WERI-Rb-1 (cell line): ENCODE results near the gene RNU2-1.
"Not testable (repeated sequence)": the region's sequence is repeated elsewhere in the genome, so short reads cannot be mapped to it uniquely, and the experiment has no call there.

Source experiments
- DNase-seq: peaks from one replicate; pipeline ENCODE4 v3.0.0-alpha.2; 2020
- H3K27ac ChIP-seq: fragments of 250-450 bp; sonication (Bioruptor Pico); 2 replicates; pipeline ENCODE4 v1.5.1; 2020; ENCODE audit warnings: mild to moderate bottlenecking, moderate library complexity
- H3K27me3 ChIP-seq: fragments of 250-450 bp; sonication (Bioruptor Pico); 2 replicates; pipeline ENCODE4 v1.5.1; 2021; ENCODE audit warnings: mild to moderate bottlenecking, low read depth, moderate library complexity; ENCODE audit not compliant: insufficient read depth, severe bottlenecking
- H3K36me3 ChIP-seq: fragments of 250-450 bp; sonication (Bioruptor Pico); 2 replicates; pipeline ENCODE4 v1.5.1; 2020; ENCODE audit warnings: mild to moderate bottlenecking, moderate library complexity
- H3K4me3 ChIP-seq: 2 replicates; pipeline ENCODE4 v1.5.1; 2011; ENCODE audit warnings: low read depth, mild to moderate bottlenecking, control low read depth, low read length
- H3K9me3 ChIP-seq: fragments of 250-450 bp; sonication (Bioruptor Pico); 2 replicates; pipeline ENCODE4 v1.5.1; 2021; ENCODE audit warnings: mild to moderate bottlenecking, moderate library complexity; ENCODE audit not compliant: severe bottlenecking
- CTCF ChIP-seq: IDR thresholded peaks from 2 replicates; pipeline ENCODE4 v1.5.1; 2011; ENCODE audit warnings: low read depth, mild to moderate bottlenecking, control low read depth, inconsistent platforms, low read length

RNU2-1 gene

GRCh38 chr17:43199633-43200032 lies 34.1 kb downstream of the RNU2-1 start:
- peaks cover 91% of the 10 kb centered on the region for H3K36me3 ChIP-seq
- TF ChIP-seq CTCF: no peak

GRCh38 chr17:43193251-43193650 lies 40.5 kb downstream of the RNU2-1 start:
- no peak for TF ChIP-seq CTCF
- H3K4me3 ChIP-seq: no peak overlapping the region
- peaks cover 94% of the 10 kb centered on the region for H3K36me3 ChIP-seq
- no peak overlapping the region for H3K27ac ChIP-seq
- no peaks in the 10 kb centered on the region for H3K9me3 ChIP-seq
- H3K27me3 ChIP-seq: no peaks in the 10 kb centered on the region
- DNase-seq: no peak

More at GRCh38 chr17:43199633-43200032, 34.1 kb downstream of the RNU2-1 start:
- Histone ChIP-seq H3K9me3 (no peaks in the 10 kb centered on the region), H3K27ac (no peak overlapping the region), H3K27me3 (no peaks in the 10 kb centered on the region), H3K4me3 (no peak overlapping the region)
- no peak for DNase-seq

- H3K4me3 ChIP-seq, H3K27ac ChIP-seq, H3K27me3 ChIP-seq, DNase-seq, H3K9me3 ChIP-seq: not testable (repeated sequence)
- H3K36me3 ChIP-seq: peaks cover 36% of the 10 kb centered on the region
These were observed 47.1 kb downstream of the RNU2-1 start for GRCh38 chr17:43186656-43187055.

- Histone ChIP-seq H3K9me3 (no peaks in the 10 kb centered on the region), H3K27ac (no peak overlapping the region), H3K27me3 (no peaks in the 10 kb centered on the region), H3K36me3 (peaks cover 28% of the 10 kb centered on the region), H3K4me3 (no peak overlapping the region)
- no peak for DNase-seq
- no peak for TF ChIP-seq CTCF
These were observed 49.9 kb downstream of the RNU2-1 start for GRCh38 chr17:43183921-43184320.
